OCI-LY7 (cell line): Measurements from ENCODE around the gene RANBP17. TPM values are rescaled to one million over a fixed set of nuclear protein-coding genes. Genes with fewer than 3 reads are reported as not detected.

Source experiments
- BruUV-seq: library from RNA; stranded (reverse); fragments of 400-500 nt; replicated peaks from 2 replicates; lab custom pipeline; 2021; lab: Mats Ljungman, UMichigan
- CTCF ChIA-PET: fragments of 300-600 bp; sonication (Branson Sonifier 250); formaldehyde crosslinking; loops from one replicate; lab custom pipeline; 2022; ENCODE audit warnings: antibody characterized with exemption; ENCODE audit not compliant: unreplicated experiment; lab: Charles Lee
- POLR2A ChIA-PET: fragments of 300-600 bp; sonication (Branson Sonifier 250); formaldehyde crosslinking; loops from one replicate; lab custom pipeline; 2022; ENCODE audit warnings: antibody characterized with exemption; lab: Charles Lee
- DNase-seq: peaks from one replicate; pipeline ENCODE4 v3.0.0-alpha.2; 2015; ENCODE audit warnings: low spot score
- H2AFZ ChIP-seq: fragments of 200-600 bp; sonication (generic), shearing (Covaris generic); 2 replicates; pipeline ENCODE4 v1.6.1; 2014; ENCODE audit warnings: mild to moderate bottlenecking, antibody characterized with exemption, low read length, moderate library complexity
- H3K27ac ChIP-seq: fragments of 200-600 bp; sonication (generic); 2 replicates; pipeline ENCODE4 v1.5.1; 2014; ENCODE audit warnings: mixed run types, low read depth, mild to moderate bottlenecking, moderate library complexity, low read length, inconsistent platforms; ENCODE audit not compliant: poor library complexity, severe bottlenecking
- H3K36me3 ChIP-seq: fragments of 200-600 bp; sonication (generic); 2 replicates; pipeline ENCODE4 v1.6.1; 2014; ENCODE audit warnings: mild to moderate bottlenecking, antibody characterized with exemption, low read length, moderate library complexity, mixed read lengths; ENCODE audit not compliant: insufficient read depth
- H3K4me1 ChIP-seq: fragments of 200-600 bp; sonication (generic); 2 replicates; pipeline ENCODE4 v1.5.1; 2014; ENCODE audit warnings: mild to moderate bottlenecking, low read length; ENCODE audit not compliant: insufficient read depth, poor library complexity, severe bottlenecking
- H3K4me2 ChIP-seq: fragments of 200-600 bp; sonication (generic); 2 replicates; pipeline ENCODE4 v1.6.1; 2014; ENCODE audit warnings: mild to moderate bottlenecking, low read length
- H3K4me3 ChIP-seq: fragments of 200-600 bp; sonication (generic); 2 replicates; pipeline ENCODE4 v1.5.1; 2014; ENCODE audit warnings: mild to moderate bottlenecking, low read depth, low read length; ENCODE audit not compliant: poor library complexity, severe bottlenecking
- H3K79me2 ChIP-seq: fragments of 200-600 bp; sonication (generic); 2 replicates; pipeline ENCODE4 v1.6.1; 2016; ENCODE audit warnings: low read depth, mild to moderate bottlenecking, low read length, moderate library complexity, mixed read lengths; ENCODE audit not compliant: insufficient read depth
- H3K9me2 ChIP-seq: fragments of 200-600 bp; sonication (generic); 2 replicates; pipeline ENCODE4 v1.6.1; 2016; ENCODE audit warnings: mild to moderate bottlenecking, low read length, mixed read lengths; ENCODE audit not compliant: insufficient read depth
- H3K9me3 ChIP-seq: fragments of 200-600 bp; sonication (generic); 2 replicates; pipeline ENCODE4 v1.6.1; 2014; ENCODE audit warnings: mild to moderate bottlenecking, mixed run types, low read length, mixed read lengths
- H4K20me1 ChIP-seq: fragments of 200-600 bp; sonication (generic); 2 replicates; pipeline ENCODE4 v1.6.1; 2014; ENCODE audit warnings: mild to moderate bottlenecking, antibody characterized with exemption, low read length, moderate library complexity, mixed read lengths; ENCODE audit not compliant: insufficient read depth
- EZH2phosphoT487 ChIP-seq: fragments of 200-600 bp; sonication (generic); IDR thresholded peaks from 2 replicates; pipeline ENCODE4 v1.6.1; 2018; ENCODE audit warnings: low read depth, borderline replicate concordance, mild to moderate bottlenecking, mixed run types, antibody characterized with exemption, low read length, moderate library complexity, mixed read lengths
- intact Hi-C: fragments of 100-400 bp; cut with micrococcal nuclease; formaldehyde crosslinking; loops from one replicate; pipeline ENCODE4 v1.10.0; 2022; ENCODE audit not compliant: unreplicated experiment
- total RNA-seq, 2 experiments: library from RNA; depleted of rRNA in 1 of 2; stranded (reverse); fragments of >200 nt in 1 of 2; shearing (Covaris generic) in 1 of 2; gene quantifications; 2 replicates each; pipeline ENCODE4 v1.2.3, GENCODE V29; 2014 to 2022
- TF ChIP-seq, protein P1 (sequence below): fragments of 200-600 bp; sonication (generic); conservative IDR thresholded peaks from 2 replicates; pipeline ENCODE4 v1.5.1; 2014; ENCODE audit warnings: mild to moderate bottlenecking, antibody characterized with exemption, low read length, moderate library complexity, mixed read lengths

RANBP17 gene
- total RNA-seq, 2 experiments from 2014 or later: not detected

- TF ChIP-seq, protein P1, sequence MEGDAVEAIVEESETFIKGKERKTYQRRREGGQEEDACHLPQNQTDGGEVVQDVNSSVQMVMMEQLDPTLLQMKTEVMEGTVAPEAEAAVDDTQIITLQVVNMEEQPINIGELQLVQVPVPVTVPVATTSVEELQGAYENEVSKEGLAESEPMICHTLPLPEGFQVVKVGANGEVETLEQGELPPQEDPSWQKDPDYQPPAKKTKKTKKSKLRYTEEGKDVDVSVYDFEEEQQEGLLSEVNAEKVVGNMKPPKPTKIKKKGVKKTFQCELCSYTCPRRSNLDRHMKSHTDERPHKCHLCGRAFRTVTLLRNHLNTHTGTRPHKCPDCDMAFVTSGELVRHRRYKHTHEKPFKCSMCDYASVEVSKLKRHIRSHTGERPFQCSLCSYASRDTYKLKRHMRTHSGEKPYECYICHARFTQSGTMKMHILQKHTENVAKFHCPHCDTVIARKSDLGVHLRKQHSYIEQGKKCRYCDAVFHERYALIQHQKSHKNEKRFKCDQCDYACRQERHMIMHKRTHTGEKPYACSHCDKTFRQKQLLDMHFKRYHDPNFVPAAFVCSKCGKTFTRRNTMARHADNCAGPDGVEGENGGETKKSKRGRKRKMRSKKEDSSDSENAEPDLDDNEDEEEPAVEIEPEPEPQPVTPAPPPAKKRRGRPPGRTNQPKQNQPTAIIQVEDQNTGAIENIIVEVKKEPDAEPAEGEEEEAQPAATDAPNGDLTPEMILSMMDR: 0 out of 2 replicates have a peak, but pooled peaks have one; percentile 14
- no peak for TF ChIP-seq EZH2phosphoT487
- Histone ChIP-seq H3K79me2 (no peaks in the 10 kb centered on the region), H3K4me3 (no peak overlapping the region), H3K9me3 (no peaks in the 10 kb centered on the region), H3K36me3 (no peaks in the 10 kb centered on the region), H3K4me1 (no peaks in the 10 kb centered on the region), H2AFZ (no peak overlapping the region), H3K27ac (no peak overlapping the region), H3K9me2 (no peaks in the 10 kb centered on the region), H3K4me2 (no peak overlapping the region), H4K20me1 (no peaks in the 10 kb centered on the region)
- CTCF ChIA-PET: no interaction called here
- BruUV-seq: no TSS peak
- DNase-seq: no peak
- intact Hi-C loops: no loop called here
- POLR2A ChIA-PET: interaction anchor here (0.8 kb wide), 1 partner anchor 11 kb away, joined by 3 read pairs; no protein-coding TSS in a partner anchor
Observed at GRCh38 chr5:170849374-170849773, 12.4 kb upstream of the RANBP17 start.

DNA sequence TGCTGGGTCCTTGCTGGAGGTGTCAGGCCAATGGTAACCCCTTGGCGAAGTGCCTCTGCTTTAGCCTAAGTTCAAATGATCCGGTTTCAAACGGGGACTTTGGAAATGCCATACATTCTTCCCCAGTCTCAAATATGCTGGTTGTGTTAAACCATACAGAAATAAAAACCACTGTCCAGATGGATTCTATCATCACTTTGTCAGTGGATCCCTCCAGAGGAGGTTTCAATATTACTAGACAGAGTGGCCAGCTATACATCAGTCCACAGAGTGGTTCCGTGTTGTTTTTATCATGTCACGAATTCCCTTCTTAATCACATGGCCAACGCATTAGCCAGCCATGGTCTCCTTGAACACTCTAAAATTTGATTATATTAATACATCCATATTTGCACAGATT lies 7.3 kb upstream of the RANBP17 start:
- intact Hi-C loops: no loop called here
- no peaks in the 10 kb centered on the region for H3K36me3 ChIP-seq
- H3K4me3 ChIP-seq: no peak overlapping the region
- H3K4me2 ChIP-seq: no peak overlapping the region
- CTCF ChIA-PET: no interaction called here
- no peaks in the 10 kb centered on the region for H3K9me2 ChIP-seq
- no TSS peak for BruUV-seq
- no peaks in the 10 kb centered on the region for H4K20me1 ChIP-seq
- H2AFZ ChIP-seq: no peak overlapping the region
- POLR2A ChIA-PET: no interaction called here
- no peaks in the 10 kb centered on the region for H3K79me2 ChIP-seq
- H3K4me1 ChIP-seq: no peaks in the 10 kb centered on the region
- no peak for DNase-seq
- H3K27ac ChIP-seq: no peak overlapping the region
- TF ChIP-seq, protein P1: no peak
- no peak for TF ChIP-seq EZH2phosphoT487
- no peaks in the 10 kb centered on the region for H3K9me3 ChIP-seq

DNA sequence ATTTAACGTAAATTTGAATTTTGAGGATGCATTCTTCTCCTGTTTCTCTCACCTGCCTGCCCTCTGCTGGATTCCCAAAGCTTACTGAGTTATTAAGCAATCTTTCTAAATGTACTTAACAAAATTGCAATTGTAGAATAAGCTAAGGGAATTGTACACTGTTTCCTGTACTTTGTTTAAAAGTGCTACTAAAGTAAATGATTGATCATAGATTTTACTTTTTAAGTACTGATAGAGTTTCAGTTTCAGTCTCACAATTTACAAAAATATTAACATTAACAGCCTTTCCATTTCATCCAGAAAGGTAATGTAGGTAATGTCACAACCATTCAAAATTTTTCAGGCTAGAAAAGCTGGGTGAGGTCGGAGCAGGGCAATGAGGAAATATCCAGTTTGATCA lies 4.8 kb upstream of the RANBP17 start:
- Histone ChIP-seq H3K36me3 (no peaks in the 10 kb centered on the region), H3K79me2 (no peaks in the 10 kb centered on the region), H4K20me1 (no peaks in the 10 kb centered on the region), H3K9me3 (peaks cover 13% of the 10 kb centered on the region), H3K27ac (no peak overlapping the region), H3K4me1 (no peaks in the 10 kb centered on the region), H3K4me3 (no peak overlapping the region), H3K4me2 (no peak overlapping the region), H2AFZ (no peak overlapping the region), H3K9me2 (no peaks in the 10 kb centered on the region)
- TF ChIP-seq, protein P1: no peak
- TF ChIP-seq EZH2phosphoT487: no peak
- BruUV-seq: no TSS peak
- ChIA-PET CTCF (no interaction called here), POLR2A (no interaction called here)
- intact Hi-C loops: no loop called here
- no peak for DNase-seq
